T47D (cell line): ENCODE data around the gene MYH7.
"Not testable (repeated sequence)": the region's sequence is repeated elsewhere in the genome, so short reads cannot be mapped to it uniquely, and the experiment has no call there.

Experiments used
- DNase-seq, 2 experiments: peaks; one replicate each; pipeline versions ENCODE4 v3.0.0 to v3.0.0-alpha.2; 2011 to 2012; ENCODE audit warnings: low read depth in 1 of 2, low spot score in 1 of 2
- JUND ChIP-seq: IDR thresholded peaks from 2 replicates; pipeline ENCODE4 v1.6.1; 2012; ENCODE audit warnings: low read depth
- in situ Hi-C: cut with HindIII; loops from 2 replicates; pipeline ENCODE4 v1.10.0; 2016; ENCODE audit warnings: low sequenced_read_pairs, low pct_unique_long_range_greater_than_20kb

MYH7 gene

GRCh38 chr14:23405516-23406025 is 29.9 kb downstream of the MYH7 start:
- in situ Hi-C loops, result no loop called here
- TF ChIP-seq JUND, result no peak

GRCh38 chr14:23405096-23405495 is 30.4 kb downstream of the MYH7 start:
- DNase-seq, result no peak
- in situ Hi-C loops, result no loop called here
- TF ChIP-seq JUND, result no peak

More at GRCh38 chr14:23405516-23406025, 29.9 kb downstream of the MYH7 start:
- DNase-seq, result no peak

GRCh38 chr14:23404331-23404900 is 31.0 kb downstream of the MYH7 start:
- no peak for DNase-seq
- TF ChIP-seq JUND, result no peak
- in situ Hi-C loops, result no loop called here

GRCh38 chr14:23403908-23404307 is 31.6 kb downstream of the MYH7 start:
- in situ Hi-C loops, result no loop called here
- TF ChIP-seq JUND, result no peak
- DNase-seq, result no peak

- no peak for TF ChIP-seq JUND
- DNase-seq, result no peak
- in situ Hi-C loops, result no loop called here
Observed at GRCh38 chr14:23403139-23403438, 32.4 kb downstream of the MYH7 start.

GRCh38 chr14:23402296-23403138 is 32.9 kb downstream of the MYH7 start:
- in situ Hi-C loops, result no loop called here
- peak in 1 of 2 experiments; percentile 16 for DNase-seq
- TF ChIP-seq JUND, result no peak

- no peak for TF ChIP-seq JUND
- in situ Hi-C loops, result no loop called here
- no peak for DNase-seq
Observed at GRCh38 chr14:23401291-23401690, 34.2 kb downstream of the MYH7 start.

GRCh38 chr14:23400496-23401149 is 34.8 kb downstream of the MYH7 start:
- DNase-seq, in situ Hi-C loops: not testable (repeated sequence)

- TF ChIP-seq JUND, result no peak
- in situ Hi-C loops, result no loop called here
- no peak for DNase-seq
Observed at GRCh38 chr14:23399591-23399990, 35.9 kb downstream of the MYH7 start.

GRCh38 chr14:23399136-23399535 is 36.3 kb downstream of the MYH7 start:
- TF ChIP-seq JUND, result no peak
- in situ Hi-C loops, result no loop called here

GRCh38 chr14:23398348-23398747 is 37.1 kb downstream of the MYH7 start:
- in situ Hi-C loops, result no loop called here
- TF ChIP-seq JUND, result no peak
- DNase-seq, result no peak

More at GRCh38 chr14:23399136-23399535, 36.3 kb downstream of the MYH7 start:
- no peak for DNase-seq

GRCh38 chr14:23396781-23397407 is 38.6 kb downstream of the MYH7 start:
- no peak for TF ChIP-seq JUND
- no peak for DNase-seq
- in situ Hi-C loops, result no loop called here

GRCh38 chr14:23396126-23396525 is 39.3 kb downstream of the MYH7 start:
- no peak for DNase-seq

More at GRCh38 chr14:23396126-23396525, 39.3 kb downstream of the MYH7 start:
- no peak for TF ChIP-seq JUND
- in situ Hi-C loops, result no loop called here
